PC-3 (cell line): ENCODE data around the gene NOC2L. TPM values are rescaled to one million over a fixed set of nuclear protein-coding genes. Genes with fewer than 3 reads are reported as not detected.
"Not testable (repeated sequence)": the region's sequence is repeated elsewhere in the genome, so short reads cannot be mapped to it uniquely, and the experiment has no call there.

Source experiments
- ATAC-seq: fragments of 200-7000 bp; cut with Tn5 transposase; 2 replicates; pipeline ENCODE4 v1.9.1; 2020; ENCODE audit warnings: mild to moderate bottlenecking, moderate library complexity
- BruUV-seq: library from RNA; stranded (reverse); fragments of 400-500 nt; replicated peaks from 2 replicates; lab custom pipeline; 2021; lab: Mats Ljungman, UMichigan
- CTCF ChIA-PET: fragments of 300-600 bp; sonication (Branson Sonifier 250); formaldehyde crosslinking; loops from one replicate; lab custom pipeline; 2022; ENCODE audit warnings: antibody characterized with exemption; lab: Charles Lee
- POLR2A ChIA-PET: fragments of 300-600 bp; sonication (Branson Sonifier 250); formaldehyde crosslinking; loops from one replicate; lab custom pipeline; 2022; ENCODE audit warnings: antibody characterized with exemption; ENCODE audit not compliant: unreplicated experiment; lab: Charles Lee
- DNase-seq: peaks from one replicate; pipeline ENCODE4 v3.0.0-alpha.2; 2015
- H2AFZ ChIP-seq: fragments of 300-600 bp; sonication (generic); 2 replicates; pipeline ENCODE4 v1.6.0; 2016; ENCODE audit warnings: antibody characterized with exemption, low read length
- H3F3A ChIP-seq: fragments of 300-600 bp; sonication (generic); one replicate; pipeline ENCODE4 v1.6.0; 2017; ENCODE audit warnings: antibody characterized with exemption, low read length, control low read depth, mild to moderate bottlenecking; ENCODE audit not compliant: unreplicated experiment
- H3K27ac ChIP-seq: fragments of 300-600 bp; sonication (generic); 2 replicates; pipeline ENCODE4 v1.5.1; 2016; ENCODE audit warnings: mild to moderate bottlenecking, low read length
- H3K27me3 ChIP-seq: fragments of 300-600 bp; sonication (generic); 2 replicates; pipeline ENCODE4 v1.6.1; 2016; ENCODE audit warnings: low read length, mixed read lengths
- H3K36me3 ChIP-seq: fragments of 300-600 bp; sonication (generic); 2 replicates; pipeline ENCODE4 v1.6.1; 2016; ENCODE audit warnings: low read depth, mixed run types, low read length, mixed read lengths
- H3K4me1 ChIP-seq: fragments of 300-600 bp; sonication (generic); 2 replicates; pipeline ENCODE4 v1.5.1; 2016; ENCODE audit warnings: low read length; ENCODE audit not compliant: insufficient read depth
- H3K4me2 ChIP-seq: fragments of 300-600 bp; sonication (generic); 2 replicates; pipeline ENCODE4 v1.6.0; 2016; ENCODE audit warnings: low read length
- H3K4me3 ChIP-seq: fragments of 300-600 bp; sonication (generic); 2 replicates; pipeline ENCODE4 v1.5.1; 2016; ENCODE audit warnings: mild to moderate bottlenecking, low read length, mixed read lengths
- H3K79me2 ChIP-seq: fragments of 300-600 bp; sonication (generic); 2 replicates; pipeline ENCODE4 v1.6.1; 2017; ENCODE audit warnings: low read length, mixed read lengths
- H3K9ac ChIP-seq: fragments of 300-600 bp; sonication (generic); 2 replicates; pipeline ENCODE4 v1.6.0; 2016; ENCODE audit warnings: mild to moderate bottlenecking, low read length
- H3K9me2 ChIP-seq: fragments of 300-600 bp; sonication (generic); replicated peaks from 2 replicates; pipeline ENCODE4 v1.6.1; 2016; ENCODE audit warnings: mixed run types, low read length, mixed read lengths
- H3K9me3 ChIP-seq: fragments of 300-600 bp; sonication (generic); 2 replicates; pipeline ENCODE4 v1.6.1; 2016; ENCODE audit warnings: low read length, mixed read lengths
- H4K20me1 ChIP-seq: fragments of 300-600 bp; sonication (generic); 2 replicates; pipeline ENCODE4 v1.6.1; 2016; ENCODE audit warnings: low read length, mixed read lengths
- CTCF ChIP-seq: fragments of 300-600 bp; sonication (generic); conservative IDR thresholded peaks from 2 replicates; pipeline ENCODE4 v1.5.1; 2017; ENCODE audit warnings: antibody characterized with exemption, low read depth, mild to moderate bottlenecking, low read length
- EZH2 ChIP-seq: fragments of 300-600 bp; sonication (generic); IDR thresholded peaks from one replicate; pipeline ENCODE4 v1.6.1; 2017; ENCODE audit warnings: antibody characterized with exemption, mild to moderate bottlenecking, low read length; ENCODE audit not compliant: unreplicated experiment
- EZH2phosphoT487 ChIP-seq: fragments of 300-600 bp; sonication (generic); IDR thresholded peaks from 2 replicates; pipeline ENCODE4 v1.6.1; 2018; ENCODE audit warnings: mild to moderate bottlenecking, antibody characterized with exemption, low read length, borderline replicate concordance
- intact Hi-C: fragments of 100-400 bp; cut with micrococcal nuclease; formaldehyde crosslinking; loops from 2 replicates; pipeline ENCODE4 v1.9.0; 2023
- total RNA-seq: library from RNA; depleted of rRNA; stranded (reverse); fragments of >200 nt; gene quantifications from 2 replicates; pipeline ENCODE4 v1.2.3, GENCODE V29; 2014

NOC2L gene
- total RNA-seq, 1 experiment from 2014 or later = 262 TPM

GRCh38 chr1:993379-993995 is 34.4 kb upstream of the NOC2L start:
- no peak for TF ChIP-seq EZH2
- no peak for TF ChIP-seq EZH2phosphoT487
- no peak for TF ChIP-seq CTCF
- POLR2A ChIA-PET = no interaction called here
- ATAC-seq (no peak), DNase-seq (no peak)
- no peak overlapping the region for H3K9ac ChIP-seq
- H3F3A ChIP-seq = no peaks in the 10 kb centered on the region
- H3K79me2 ChIP-seq = peaks cover 11% of the 10 kb centered on the region
- H3K27me3 ChIP-seq = no peaks in the 10 kb centered on the region
- H2AFZ ChIP-seq = no peak overlapping the region
- H4K20me1 ChIP-seq = peaks cover 17% of the 10 kb centered on the region
- H3K9me2 ChIP-seq = no peaks in the 10 kb centered on the region
- no peak overlapping the region for H3K27ac ChIP-seq
- CTCF ChIA-PET = no interaction called here
- H3K4me1 ChIP-seq = no peaks in the 10 kb centered on the region
- H3K4me2 ChIP-seq = no peak overlapping the region
- H3K4me3 ChIP-seq = no peak overlapping the region
- peaks cover 3% of the 10 kb centered on the region for H3K36me3 ChIP-seq
- intact Hi-C loops = no loop called here
- BruUV-seq = no TSS peak
- no peaks in the 10 kb centered on the region for H3K9me3 ChIP-seq

DNA sequence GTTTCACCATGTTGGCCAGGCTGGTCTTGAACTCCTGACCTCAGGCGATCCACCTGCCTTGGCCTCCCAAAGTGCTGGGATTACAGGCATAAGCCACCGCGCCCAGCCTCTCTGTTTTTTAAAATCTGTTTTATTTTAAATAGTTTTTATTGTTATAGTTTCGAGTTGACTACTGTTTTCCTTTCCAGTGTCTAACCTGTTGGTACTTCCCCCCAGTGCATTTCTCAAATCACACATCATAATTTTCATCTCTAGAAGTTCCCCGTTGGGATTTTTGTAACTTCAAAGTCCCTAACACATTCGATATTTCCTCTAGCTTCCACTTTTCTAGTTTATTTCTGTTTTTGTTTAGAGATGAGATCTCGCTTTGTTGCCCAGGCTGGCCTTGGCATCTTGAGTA is 33.3 kb upstream of the NOC2L start:
- ATAC-seq (no peak), DNase-seq (no peak)
- TF ChIP-seq EZH2 (no peak), CTCF (no peak), EZH2phosphoT487 (no peak)
- Histone ChIP-seq H3F3A (no peaks in the 10 kb centered on the region), H3K27me3 (no peaks in the 10 kb centered on the region), H3K79me2 (0 out of 2 replicates have a peak, but pooled peaks cover under 1% of the 10 kb centered on the region), H2AFZ (no peak overlapping the region), H3K9me3 (no peaks in the 10 kb centered on the region), H3K9me2 (no peaks in the 10 kb centered on the region), H3K36me3 (peaks cover 3% of the 10 kb centered on the region), H3K4me3 (no peak overlapping the region), H3K4me1 (no peaks in the 10 kb centered on the region), H3K4me2 (no peak overlapping the region), H4K20me1 (peaks cover 5% of the 10 kb centered on the region; the same call in 1 of the 2 replicates), H3K27ac (no peak overlapping the region), H3K9ac (no peak overlapping the region)
- ChIA-PET POLR2A (no interaction called here), CTCF (no interaction called here)
- BruUV-seq = no TSS peak
- intact Hi-C loops = no loop called here

DNA sequence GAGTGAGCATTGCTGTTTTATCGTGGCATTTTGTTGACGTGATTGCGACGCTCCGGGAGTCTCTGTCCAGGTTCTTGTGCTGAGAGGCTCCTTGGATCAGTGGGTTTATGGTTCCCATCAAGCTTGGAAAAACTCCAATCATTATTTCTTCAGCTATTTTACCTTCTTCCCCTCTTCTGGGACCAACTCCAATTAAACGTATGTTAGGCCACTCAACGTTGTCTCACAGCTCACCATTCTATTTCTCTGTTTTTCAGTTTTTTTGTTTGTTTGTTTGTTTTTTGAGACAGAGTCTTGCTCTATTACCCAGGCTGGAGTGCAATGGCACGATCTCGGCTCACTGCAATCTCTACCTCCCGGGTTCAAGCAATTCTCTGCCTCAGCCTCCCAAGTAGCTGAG is 32.8 kb upstream of the NOC2L start:
- Histone ChIP-seq H3K4me3 (no peak overlapping the region), H2AFZ (no peak overlapping the region), H3K27ac (no peak overlapping the region), H3K27me3 (no peaks in the 10 kb centered on the region), H3F3A (no peaks in the 10 kb centered on the region), H3K9me3 (no peaks in the 10 kb centered on the region), H3K79me2 (no peaks in the 10 kb centered on the region), H3K36me3 (peaks cover 3% of the 10 kb centered on the region), H3K4me1 (no peaks in the 10 kb centered on the region), H3K9ac (no peak overlapping the region), H4K20me1 (peaks cover under 1% of the 10 kb centered on the region; the same call in 1 of the 2 replicates), H3K4me2 (no peak overlapping the region), H3K9me2 (no peaks in the 10 kb centered on the region)
- intact Hi-C loops = no loop called here
- TF ChIP-seq CTCF (no peak), EZH2phosphoT487 (no peak), EZH2 (no peak)
- BruUV-seq = no TSS peak
- ChIA-PET POLR2A (no interaction called here), CTCF (no interaction called here)
- no peak for ATAC-seq
- no peak for DNase-seq

DNA sequence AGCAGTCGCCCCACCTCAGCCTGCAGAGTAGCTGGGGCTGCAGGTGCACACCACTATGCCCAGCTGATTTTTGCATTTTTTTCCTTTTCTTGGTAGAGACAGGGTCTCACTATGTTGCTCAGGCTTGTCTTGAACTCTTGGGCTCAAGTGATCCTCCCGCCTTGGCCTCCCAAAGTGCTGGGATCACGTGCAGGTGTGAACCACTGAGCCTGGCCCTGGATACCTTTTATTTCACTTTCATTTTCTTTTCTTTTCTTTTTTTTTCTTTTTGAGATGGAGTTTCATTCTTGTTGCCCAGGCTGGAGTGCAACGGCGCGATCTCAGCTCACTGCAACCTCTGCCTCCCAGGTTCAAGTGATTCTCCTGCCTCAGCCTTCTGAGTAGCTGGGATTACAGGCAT is 32.2 kb upstream of the NOC2L start:
- POLR2A ChIA-PET, BruUV-seq, CTCF ChIA-PET: not testable (repeated sequence)

More for the DNA sequence above, 32.2 kb upstream of the NOC2L start:
- H3K27me3 ChIP-seq, H3F3A ChIP-seq, H4K20me1 ChIP-seq, H3K4me1 ChIP-seq, H3K36me3 ChIP-seq, H3K27ac ChIP-seq, H3K9ac ChIP-seq, DNase-seq, H3K4me2 ChIP-seq, H3K9me2 ChIP-seq, H3K4me3 ChIP-seq, H3K79me2 ChIP-seq, ATAC-seq, H3K9me3 ChIP-seq, intact Hi-C loops, H2AFZ ChIP-seq: not testable (repeated sequence)
